Neural progenitor cell (in vitro differentiated cells): ENCODE measurements around the gene SLC4A4.

ENCODE experiments used
- EZH2 ChIP-seq: fragments of 200-600 bp; sonication (generic); IDR thresholded peaks from 2 replicates; pipeline ENCODE4 v1.6.1; 2017; ENCODE audit warnings: antibody characterized with exemption, mild to moderate bottlenecking, moderate library complexity
- EZH2phosphoT487 ChIP-seq: fragments of 200-600 bp; sonication (generic); IDR thresholded peaks from 2 replicates; pipeline ENCODE4 v1.6.1; 2017; ENCODE audit warnings: antibody characterized with exemption
- TF ChIP-seq, protein P1 (sequence below): fragments of 200-600 bp; sonication (generic); IDR thresholded peaks from 2 replicates; pipeline ENCODE4 v1.5.1; 2017; ENCODE audit warnings: antibody characterized with exemption, mild to moderate bottlenecking

DNA sequence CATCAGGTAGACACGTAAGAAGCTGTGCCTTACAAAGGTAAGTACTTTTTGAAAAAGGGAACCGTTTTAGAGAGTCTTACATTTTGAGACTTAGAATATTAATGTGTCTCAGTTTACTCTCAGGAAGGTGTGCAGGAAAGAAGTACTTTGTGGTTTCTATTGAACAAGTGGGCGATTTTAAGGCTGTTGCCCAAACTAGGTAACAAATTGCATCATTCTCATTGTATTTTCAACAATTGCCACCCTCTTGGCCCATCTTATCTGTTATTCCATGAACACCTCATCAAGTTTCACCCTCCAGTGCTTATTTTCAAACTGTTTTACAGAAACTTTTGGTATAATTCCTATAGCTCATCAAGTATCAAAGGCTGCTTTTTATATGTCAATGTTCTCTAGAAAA lies 158.3 kb downstream of the SLC4A4 start:
- TF ChIP-seq, protein P1, sequence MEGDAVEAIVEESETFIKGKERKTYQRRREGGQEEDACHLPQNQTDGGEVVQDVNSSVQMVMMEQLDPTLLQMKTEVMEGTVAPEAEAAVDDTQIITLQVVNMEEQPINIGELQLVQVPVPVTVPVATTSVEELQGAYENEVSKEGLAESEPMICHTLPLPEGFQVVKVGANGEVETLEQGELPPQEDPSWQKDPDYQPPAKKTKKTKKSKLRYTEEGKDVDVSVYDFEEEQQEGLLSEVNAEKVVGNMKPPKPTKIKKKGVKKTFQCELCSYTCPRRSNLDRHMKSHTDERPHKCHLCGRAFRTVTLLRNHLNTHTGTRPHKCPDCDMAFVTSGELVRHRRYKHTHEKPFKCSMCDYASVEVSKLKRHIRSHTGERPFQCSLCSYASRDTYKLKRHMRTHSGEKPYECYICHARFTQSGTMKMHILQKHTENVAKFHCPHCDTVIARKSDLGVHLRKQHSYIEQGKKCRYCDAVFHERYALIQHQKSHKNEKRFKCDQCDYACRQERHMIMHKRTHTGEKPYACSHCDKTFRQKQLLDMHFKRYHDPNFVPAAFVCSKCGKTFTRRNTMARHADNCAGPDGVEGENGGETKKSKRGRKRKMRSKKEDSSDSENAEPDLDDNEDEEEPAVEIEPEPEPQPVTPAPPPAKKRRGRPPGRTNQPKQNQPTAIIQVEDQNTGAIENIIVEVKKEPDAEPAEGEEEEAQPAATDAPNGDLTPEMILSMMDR: no peak
- no peak for TF ChIP-seq EZH2
- no peak for TF ChIP-seq EZH2phosphoT487
